Activated T-cell treated with anti-CD3 and anti-CD28 coated beads, Interleukin-2, amount 50 U/mL, for 72 hours (primary cell): ENCODE measurements around the gene SAMD5. TPM values are rescaled to one million over a fixed set of nuclear protein-coding genes. Genes with fewer than 3 reads are reported as not detected.

Experiments used
- ATAC-seq, 2 donors: fragments of 150-1000 bp; cut with Tn5 transposase; replicated peaks in 1 of 2; 2 replicates each; pipeline ENCODE4 v1.10.0; 2021; ENCODE audit warnings: moderate library complexity in 2 of 2, mild to moderate bottlenecking in 1 of 2
- DNase-seq, 2 donors: peaks; one replicate each; pipeline ENCODE4 v3.0.0; 2021 to 2022; ENCODE audit warnings: mixed read lengths in 1 of 2
- H3K27ac Mint-ChIP-seq: one replicate; pipeline ENCODE4 v1.8.0; 2022; ENCODE audit warnings: mild to moderate bottlenecking, moderate library complexity, mixed read lengths
- H3K27me3 Mint-ChIP-seq: one replicate; pipeline ENCODE4 v1.8.0; 2022; ENCODE audit warnings: low read depth, mixed read lengths
- H3K36me3 Mint-ChIP-seq, 2 donors: one replicate each; pipeline ENCODE4 v1.8.0; 2022; ENCODE audit warnings: mixed read lengths in 2 of 2, mild to moderate bottlenecking in 1 of 2; ENCODE audit not compliant: insufficient read depth in 2 of 2
- H3K4me1 Mint-ChIP-seq: one replicate; pipeline ENCODE4 v1.8.0; 2022; ENCODE audit warnings: low read depth, mixed read lengths
- H3K4me3 Mint-ChIP-seq, 2 donors: one replicate each; pipeline ENCODE4 v1.8.0; 2022; ENCODE audit warnings: mild to moderate bottlenecking in 2 of 2, mixed read lengths in 2 of 2, moderate library complexity in 2 of 2
- H3K9me3 Mint-ChIP-seq, 2 donors: one replicate each; pipeline ENCODE4 v1.8.0; 2022; ENCODE audit warnings: mixed read lengths in 2 of 2
- total RNA-seq, 2 donors: library from RNA; stranded (reverse); gene quantifications; one replicate each; pipeline ENCODE4 v1.2.3, GENCODE V29; 2022

Gene SAMD5
- total RNA-seq, 2 donors from 2014 or later: 0.05 TPM; not detected in 1

DNA sequence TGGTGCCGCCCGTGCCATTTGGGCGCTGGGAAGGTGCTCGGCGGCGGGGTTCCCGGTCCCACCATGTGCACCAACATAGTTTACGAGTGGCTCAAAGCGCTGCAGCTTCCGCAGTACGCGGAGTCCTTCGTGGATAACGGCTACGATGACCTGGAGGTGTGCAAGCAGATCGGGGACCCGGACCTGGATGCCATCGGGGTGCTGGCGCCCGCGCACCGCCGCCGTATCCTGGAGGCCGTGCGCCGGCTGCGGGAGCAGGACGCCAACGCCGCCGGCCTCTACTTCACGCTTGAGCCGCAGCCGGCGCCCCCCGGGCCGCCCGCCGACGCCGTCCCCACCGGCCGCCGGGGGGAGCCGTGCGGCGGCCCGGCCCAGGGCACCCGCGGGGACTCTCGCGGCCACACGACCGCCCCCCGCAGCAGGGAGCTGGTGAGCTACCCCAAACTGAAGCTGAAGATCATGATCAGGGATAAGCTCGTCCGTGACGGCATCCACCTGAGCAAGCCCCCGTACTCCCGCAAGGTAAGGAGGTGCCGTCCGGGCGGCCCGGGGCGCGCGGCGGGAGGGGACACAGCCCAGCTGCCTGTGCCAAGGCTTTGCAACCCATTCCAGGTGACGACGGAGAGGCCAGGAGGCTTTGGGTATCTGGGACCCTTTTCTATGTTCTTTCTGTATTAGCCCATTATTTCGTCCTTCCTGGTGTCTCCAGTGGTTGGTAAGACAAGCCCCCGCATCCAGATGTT lies 547 bp downstream of the SAMD5 start:
- Mint-ChIP-seq H3K36me3 (no peaks in the 10 kb centered on the region), H3K27ac (no peak overlapping the region), H3K9me3 (no peaks in the 10 kb centered on the region), H3K4me1 (peaks cover 11% of the 10 kb centered on the region), H3K27me3 (peaks cover 44% of the 10 kb centered on the region), H3K4me3 (peak overlapping the region; percentile 86 to 89)
- peak; percentile 14 to 21 for ATAC-seq
- peak; percentile 1 to 6 for DNase-seq

DNA sequence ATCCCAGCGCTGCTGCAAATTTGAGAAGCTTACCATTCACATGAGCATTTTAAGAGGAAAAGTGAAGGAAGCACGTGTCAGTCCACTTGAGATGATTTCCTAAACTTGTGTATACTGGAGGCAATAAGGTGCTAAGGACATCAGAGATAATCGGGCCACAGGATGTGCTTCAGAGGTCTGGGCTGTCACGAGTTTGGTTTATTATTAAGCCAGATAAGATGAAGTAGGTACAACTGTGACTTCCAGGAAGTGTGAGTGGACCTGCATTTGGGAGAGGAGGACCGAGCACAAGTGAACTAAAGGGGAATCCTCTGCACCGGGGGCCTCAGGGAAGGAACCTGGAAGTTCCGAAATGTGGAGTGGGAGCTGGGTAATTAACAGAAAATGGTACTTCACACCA lies 1.4 kb downstream of the SAMD5 start:
- peaks cover 11% of the 10 kb centered on the region for H3K4me1 Mint-ChIP-seq
- ATAC-seq (no peak), DNase-seq (no peak)
- H3K27me3 Mint-ChIP-seq: peaks cover 46% of the 10 kb centered on the region
- no peaks in the 10 kb centered on the region for H3K9me3 Mint-ChIP-seq
- H3K4me3 Mint-ChIP-seq: peak overlapping the region; percentile 51 to 71
- no peaks in the 10 kb centered on the region for H3K36me3 Mint-ChIP-seq
- no peak overlapping the region for H3K27ac Mint-ChIP-seq

DNA sequence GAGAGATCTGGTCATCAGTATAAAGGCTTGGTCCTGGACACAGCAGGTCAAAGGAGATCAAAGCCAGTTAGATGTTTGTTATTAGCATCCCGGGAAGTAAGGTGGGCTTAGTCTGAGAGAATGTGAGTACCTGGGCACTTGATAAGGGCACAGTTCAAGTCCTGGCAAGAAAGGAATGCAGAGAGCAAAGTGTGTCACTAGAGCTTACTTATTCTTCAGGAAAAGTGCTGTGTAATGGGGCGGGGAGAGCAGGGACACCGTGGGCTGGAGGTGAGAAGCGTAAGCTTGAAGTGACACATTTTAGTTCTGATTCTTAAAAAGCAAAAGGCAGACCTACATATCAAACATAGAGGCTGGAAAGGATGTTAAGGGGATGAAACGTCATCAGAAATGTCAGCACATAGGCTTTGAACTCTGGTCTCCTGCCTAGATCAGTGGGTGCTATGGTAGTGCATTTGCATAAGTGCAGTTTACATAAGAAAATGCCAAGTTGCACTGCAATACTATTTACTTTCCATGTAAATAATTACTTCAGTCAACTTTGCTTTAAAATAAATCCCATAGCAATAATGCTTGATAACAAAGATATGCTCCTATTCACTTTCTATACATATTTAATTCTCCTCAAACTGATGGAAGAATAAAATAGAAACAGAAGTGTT lies 2.6 kb downstream of the SAMD5 start:
- Mint-ChIP-seq H3K36me3 (no peaks in the 10 kb centered on the region), H3K27me3 (peaks cover 49% of the 10 kb centered on the region), H3K9me3 (peaks cover 3% of the 10 kb centered on the region in 2 donors), H3K4me3 (no peak overlapping the region), H3K27ac (no peak overlapping the region), H3K4me1 (peaks cover 11% of the 10 kb centered on the region)
- DNase-seq (no peak), ATAC-seq (no peak)

DNA sequence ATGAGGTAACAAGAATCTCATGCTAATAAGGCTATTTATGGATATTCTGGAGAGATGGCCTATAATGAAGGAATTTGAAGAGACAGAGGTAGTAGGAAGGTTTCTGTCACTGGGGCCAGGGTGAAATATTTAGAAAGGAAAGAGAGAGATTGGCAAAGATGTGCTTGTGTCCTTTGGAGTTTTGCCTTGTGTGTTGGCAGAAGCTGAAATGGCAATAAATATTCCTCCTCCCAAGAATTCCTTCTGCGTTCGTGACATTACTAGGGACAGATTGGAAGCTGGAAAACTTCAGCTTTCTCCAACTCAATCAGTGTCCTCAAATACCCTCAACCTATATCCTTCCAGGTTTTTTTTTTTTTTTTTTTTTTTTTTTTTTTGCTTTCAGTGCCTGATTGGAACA lies 6.3 kb downstream of the SAMD5 start:
- H3K9me3 Mint-ChIP-seq: peaks cover 3% of the 10 kb centered on the region in 2 donors
- H3K27me3 Mint-ChIP-seq: peaks cover 32% of the 10 kb centered on the region
- H3K4me1 Mint-ChIP-seq: no peaks in the 10 kb centered on the region
- H3K36me3 Mint-ChIP-seq: no peaks in the 10 kb centered on the region
- DNase-seq (no peak), ATAC-seq (no peak)
- H3K4me3 Mint-ChIP-seq: no peak overlapping the region
- H3K27ac Mint-ChIP-seq: no peak overlapping the region

DNA sequence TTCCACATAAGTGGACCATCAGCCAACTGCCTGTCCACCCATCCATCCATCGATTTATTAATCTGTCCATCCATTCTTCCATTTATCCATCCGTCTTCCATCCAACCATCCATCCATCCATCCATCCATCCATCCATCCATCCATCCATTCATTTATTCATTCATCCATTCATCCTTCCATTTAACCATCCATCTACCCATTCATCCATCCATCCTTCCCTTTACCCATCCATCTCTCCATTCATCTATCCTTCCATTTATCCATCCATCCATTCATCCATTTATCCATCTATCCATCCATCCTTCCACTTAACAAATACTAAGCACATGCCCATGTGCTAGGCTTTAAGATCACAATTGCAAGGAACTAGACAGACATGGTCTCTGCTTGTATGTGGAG lies 6.8 kb downstream of the SAMD5 start:
- no peak overlapping the region for H3K27ac Mint-ChIP-seq
- peaks cover 3% of the 10 kb centered on the region in 2 donors for H3K9me3 Mint-ChIP-seq
- no peaks in the 10 kb centered on the region for H3K36me3 Mint-ChIP-seq
- peaks cover 27% of the 10 kb centered on the region for H3K27me3 Mint-ChIP-seq
- ATAC-seq: no peak
- H3K4me3 Mint-ChIP-seq: no peak overlapping the region
- DNase-seq: no peak
- H3K4me1 Mint-ChIP-seq: no peaks in the 10 kb centered on the region

DNA sequence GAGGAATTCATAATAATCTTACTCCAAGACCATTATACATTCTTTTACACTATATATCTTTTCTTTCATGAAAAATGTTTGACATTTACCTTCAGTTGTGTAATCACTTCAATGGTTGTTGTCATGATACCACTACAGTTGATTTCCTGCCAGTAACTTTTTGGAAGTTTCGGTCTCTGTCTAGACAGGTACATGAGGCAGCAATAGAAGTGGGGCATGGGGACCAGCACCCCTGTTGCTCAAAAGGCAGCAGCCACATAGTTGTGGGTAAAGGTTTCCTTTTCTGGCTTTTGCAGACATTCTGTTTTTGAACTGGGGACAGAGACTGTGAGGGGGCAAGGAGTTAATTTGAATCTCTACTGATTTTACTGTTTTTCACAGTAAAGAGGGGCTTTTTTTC lies 14.1 kb downstream of the SAMD5 start:
- Mint-ChIP-seq H3K9me3 (no peaks in the 10 kb centered on the region), H3K27me3 (peaks cover 22% of the 10 kb centered on the region), H3K36me3 (no peaks in the 10 kb centered on the region), H3K4me3 (no peak overlapping the region), H3K4me1 (no peaks in the 10 kb centered on the region), H3K27ac (no peak overlapping the region)
- DNase-seq (no peak), ATAC-seq (peak; percentile 43 to 47)

DNA sequence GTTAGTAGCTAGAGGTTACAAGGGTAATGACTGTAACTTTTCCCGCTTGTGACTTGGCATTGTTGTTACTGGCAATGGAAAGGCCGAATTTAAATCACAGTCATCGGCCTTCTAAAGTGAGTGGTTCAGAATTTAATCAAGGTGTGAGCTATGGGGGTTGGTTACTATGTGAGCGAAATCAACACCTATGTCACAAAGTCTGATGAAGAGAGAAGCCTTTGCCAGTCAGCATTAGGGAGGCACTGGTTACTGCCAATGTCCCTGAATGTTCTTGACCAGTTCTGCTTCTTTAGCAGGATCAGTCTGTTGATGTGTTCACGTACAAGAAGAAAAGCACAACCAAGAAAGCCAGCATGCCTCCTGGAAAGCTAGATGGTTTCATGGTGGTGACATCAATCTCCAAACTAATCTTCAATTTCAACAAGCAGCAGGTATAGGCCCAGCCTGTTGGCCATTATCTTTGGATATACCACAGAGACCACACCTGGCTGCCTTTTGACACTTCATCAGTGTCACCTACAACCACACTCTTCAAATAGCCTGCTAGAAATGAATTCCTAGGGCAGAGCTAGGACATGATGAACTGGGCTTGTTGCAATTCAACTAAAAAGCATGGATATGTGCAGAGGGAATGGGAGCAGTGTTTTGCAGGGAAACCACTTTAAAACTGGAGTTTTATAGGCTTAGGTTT lies 17.2 kb downstream of the SAMD5 start:
- H3K9me3 Mint-ChIP-seq: no peaks in the 10 kb centered on the region
- H3K27ac Mint-ChIP-seq: no peak overlapping the region
- DNase-seq: no peak
- peaks cover 28% of the 10 kb centered on the region for H3K27me3 Mint-ChIP-seq
- H3K4me1 Mint-ChIP-seq: peaks cover 6% of the 10 kb centered on the region
- no peak overlapping the region for H3K4me3 Mint-ChIP-seq
- ATAC-seq: no peak
- no peaks in the 10 kb centered on the region for H3K36me3 Mint-ChIP-seq

DNA sequence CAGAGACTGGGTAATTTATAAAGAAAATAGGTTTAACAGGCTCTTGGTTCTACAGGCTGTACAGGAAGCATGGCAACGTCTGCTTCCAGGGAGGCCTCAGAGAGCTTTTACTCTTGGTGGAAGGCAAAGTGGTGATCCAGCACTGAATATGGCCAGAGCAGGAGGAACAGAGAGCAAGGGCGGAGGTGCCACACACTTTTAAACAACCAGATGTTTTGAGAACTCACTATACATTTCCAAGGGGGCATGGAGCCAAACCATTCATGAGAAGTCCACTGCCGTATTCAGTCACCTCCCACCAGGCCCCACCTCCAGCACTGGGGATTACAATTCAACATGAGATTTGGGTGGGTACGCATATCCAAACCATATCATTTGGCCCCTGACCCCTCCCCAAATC lies 18.7 kb downstream of the SAMD5 start:
- Mint-ChIP-seq H3K36me3 (no peaks in the 10 kb centered on the region), H3K27me3 (peaks cover 24% of the 10 kb centered on the region), H3K4me3 (no peak overlapping the region), H3K9me3 (no peaks in the 10 kb centered on the region), H3K27ac (no peak overlapping the region), H3K4me1 (peaks cover 6% of the 10 kb centered on the region)
- DNase-seq: no peak
- no peak for ATAC-seq

DNA sequence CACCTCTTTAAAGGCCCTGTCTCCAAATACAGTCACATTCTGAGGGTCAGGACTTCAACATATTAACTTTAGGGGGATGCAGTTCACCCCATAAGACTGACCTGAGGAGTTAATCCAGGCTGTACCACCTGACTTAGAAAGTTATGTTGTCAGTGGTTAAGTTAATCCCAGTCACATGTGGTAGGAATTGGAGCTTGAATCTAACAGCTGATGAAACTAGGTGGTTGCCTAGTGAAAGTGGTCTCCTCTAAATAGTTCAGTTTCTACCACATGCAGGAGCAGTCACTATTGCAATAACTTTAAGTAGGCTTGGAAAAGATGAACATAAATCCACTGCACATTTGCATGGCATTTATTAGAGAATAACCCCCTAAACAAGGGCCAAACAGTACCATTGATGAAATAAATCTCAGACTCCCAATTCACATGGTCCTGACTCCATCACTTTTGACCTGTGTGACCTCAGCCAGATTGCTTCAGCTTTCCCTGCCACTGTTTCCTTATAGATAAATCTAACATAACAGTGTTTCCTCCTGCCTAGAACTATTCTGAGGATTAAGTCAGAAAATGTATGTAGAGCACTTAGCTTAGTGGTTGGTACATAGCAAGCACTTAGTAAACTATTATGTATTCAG lies 20.1 kb downstream of the SAMD5 start:
- H3K27ac Mint-ChIP-seq: no peak overlapping the region
- peaks cover 6% of the 10 kb centered on the region for H3K4me1 Mint-ChIP-seq
- ATAC-seq (no peak), DNase-seq (no peak)
- H3K9me3 Mint-ChIP-seq: no peaks in the 10 kb centered on the region
- H3K27me3 Mint-ChIP-seq: peaks cover 14% of the 10 kb centered on the region
- H3K36me3 Mint-ChIP-seq: no peaks in the 10 kb centered on the region
- H3K4me3 Mint-ChIP-seq: no peak overlapping the region

DNA sequence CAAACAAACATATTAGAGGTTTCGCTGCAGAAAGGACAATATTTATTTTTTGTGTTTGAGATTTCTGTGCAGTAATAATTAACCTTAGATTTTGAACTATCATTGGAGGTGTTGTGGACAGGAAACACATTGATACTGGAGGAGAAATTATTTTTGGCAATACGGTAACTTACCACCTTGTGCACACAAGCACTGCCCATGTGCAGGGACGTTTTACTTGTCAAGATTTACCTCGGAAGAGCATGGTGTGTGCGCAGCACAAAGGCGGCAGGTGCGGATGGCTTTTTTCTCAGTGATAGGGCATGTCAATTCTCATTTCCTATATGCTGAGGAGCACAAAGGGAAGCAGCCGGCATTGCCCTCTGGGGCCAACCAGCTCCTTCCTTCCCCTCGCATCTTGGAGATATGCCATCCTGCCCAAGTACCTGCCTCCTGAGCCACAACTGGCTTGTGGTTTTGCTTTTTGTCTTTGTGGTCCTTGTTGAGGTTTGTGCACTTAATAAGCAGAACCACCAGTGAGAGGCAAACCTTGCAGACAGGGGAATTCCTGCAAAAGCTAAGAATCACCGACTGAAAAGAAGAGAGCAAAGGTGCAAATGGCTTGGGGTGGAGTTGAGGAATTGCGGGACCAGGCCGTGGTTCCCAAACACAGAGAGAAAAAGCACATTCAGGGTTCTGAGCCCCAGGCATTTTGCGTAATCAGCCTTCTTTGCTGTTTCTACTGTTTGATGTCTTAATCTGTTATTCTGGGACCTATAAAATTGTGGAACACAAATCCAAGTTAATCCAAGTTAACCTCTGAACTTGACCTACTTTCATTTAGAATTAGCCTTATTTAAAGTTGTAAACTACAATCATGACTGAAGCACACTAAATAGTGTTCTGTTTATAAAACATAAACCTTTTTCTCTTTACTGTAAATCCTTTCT lies 21.9 kb downstream of the SAMD5 start:
- peaks cover 6% of the 10 kb centered on the region for H3K4me1 Mint-ChIP-seq
- H3K27me3 Mint-ChIP-seq: peaks cover 14% of the 10 kb centered on the region
- no peaks in the 10 kb centered on the region for H3K9me3 Mint-ChIP-seq
- H3K27ac Mint-ChIP-seq: no peak overlapping the region
- ATAC-seq (no peak), DNase-seq (no peak)
- no peaks in the 10 kb centered on the region for H3K36me3 Mint-ChIP-seq
- H3K4me3 Mint-ChIP-seq: no peak overlapping the region

DNA sequence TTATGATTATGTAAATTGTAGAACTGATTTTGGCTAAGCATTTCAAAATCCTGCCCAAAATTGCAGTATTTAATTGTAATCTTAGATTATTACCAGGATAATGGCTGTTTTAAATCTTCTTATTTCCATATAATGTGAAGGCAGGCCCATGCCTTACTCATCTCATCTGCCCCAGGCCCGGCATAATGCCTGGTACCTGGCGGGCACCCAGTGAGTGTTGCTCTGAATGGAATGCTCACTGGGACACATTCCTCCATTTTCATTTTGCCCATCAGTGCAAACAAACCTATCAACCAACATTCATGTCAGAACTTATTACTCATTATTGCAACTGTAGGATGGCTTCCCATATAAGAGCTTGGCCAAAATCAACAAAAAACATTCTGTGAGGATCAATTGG lies 22.8 kb downstream of the SAMD5 start:
- peaks cover 6% of the 10 kb centered on the region for H3K4me1 Mint-ChIP-seq
- no peak for ATAC-seq
- H3K27ac Mint-ChIP-seq: no peak overlapping the region
- H3K27me3 Mint-ChIP-seq: peaks cover 8% of the 10 kb centered on the region
- no peaks in the 10 kb centered on the region for H3K9me3 Mint-ChIP-seq
- H3K36me3 Mint-ChIP-seq: no peaks in the 10 kb centered on the region
- no peak for DNase-seq
- no peak overlapping the region for H3K4me3 Mint-ChIP-seq

DNA sequence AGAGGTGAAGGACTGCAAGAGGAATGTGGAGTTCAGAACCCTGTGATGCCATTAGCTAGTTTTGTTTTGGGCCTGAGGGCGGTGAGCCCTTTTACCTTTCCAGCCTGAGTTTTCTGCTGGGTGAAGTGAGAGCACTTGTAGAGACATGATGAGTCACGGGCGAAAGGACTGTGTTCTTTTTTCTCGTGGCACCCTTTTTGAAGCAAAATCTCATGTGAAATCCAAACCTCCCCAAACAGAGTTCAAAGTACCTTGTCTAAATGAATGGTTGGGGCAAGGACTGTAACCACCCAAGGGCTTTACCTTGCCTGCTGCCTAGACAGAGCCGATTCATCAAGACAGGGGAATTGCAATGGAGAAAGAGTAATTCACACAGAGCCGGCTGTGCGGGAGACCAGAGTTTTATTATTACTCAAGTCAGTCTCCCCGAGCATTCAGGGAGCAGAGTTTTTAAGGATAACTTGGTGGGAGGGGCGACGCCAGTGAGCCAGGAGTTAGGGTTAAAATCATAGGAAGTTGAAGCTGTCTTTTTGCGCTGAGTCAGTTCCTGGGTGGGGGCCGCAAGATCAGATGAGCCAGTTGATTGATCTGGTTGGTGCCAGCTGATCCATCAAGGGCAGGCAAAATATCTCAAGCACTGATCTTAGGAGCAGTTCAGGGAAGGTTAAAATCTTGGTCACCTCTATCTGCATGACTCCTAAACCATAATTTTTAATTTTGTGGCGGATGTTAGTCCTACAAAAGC lies 25.8 kb downstream of the SAMD5 start:
- ATAC-seq (no peak), DNase-seq (no peak)
- peaks cover 6% of the 10 kb centered on the region for H3K4me1 Mint-ChIP-seq
- H3K27me3 Mint-ChIP-seq: peaks cover 8% of the 10 kb centered on the region
- no peaks in the 10 kb centered on the region for H3K36me3 Mint-ChIP-seq
- H3K27ac Mint-ChIP-seq: no peak overlapping the region
- no peak overlapping the region for H3K4me3 Mint-ChIP-seq
- no peaks in the 10 kb centered on the region for H3K9me3 Mint-ChIP-seq
